ENCODE results near the gene DARS1.

DARS1 gene

DNA sequence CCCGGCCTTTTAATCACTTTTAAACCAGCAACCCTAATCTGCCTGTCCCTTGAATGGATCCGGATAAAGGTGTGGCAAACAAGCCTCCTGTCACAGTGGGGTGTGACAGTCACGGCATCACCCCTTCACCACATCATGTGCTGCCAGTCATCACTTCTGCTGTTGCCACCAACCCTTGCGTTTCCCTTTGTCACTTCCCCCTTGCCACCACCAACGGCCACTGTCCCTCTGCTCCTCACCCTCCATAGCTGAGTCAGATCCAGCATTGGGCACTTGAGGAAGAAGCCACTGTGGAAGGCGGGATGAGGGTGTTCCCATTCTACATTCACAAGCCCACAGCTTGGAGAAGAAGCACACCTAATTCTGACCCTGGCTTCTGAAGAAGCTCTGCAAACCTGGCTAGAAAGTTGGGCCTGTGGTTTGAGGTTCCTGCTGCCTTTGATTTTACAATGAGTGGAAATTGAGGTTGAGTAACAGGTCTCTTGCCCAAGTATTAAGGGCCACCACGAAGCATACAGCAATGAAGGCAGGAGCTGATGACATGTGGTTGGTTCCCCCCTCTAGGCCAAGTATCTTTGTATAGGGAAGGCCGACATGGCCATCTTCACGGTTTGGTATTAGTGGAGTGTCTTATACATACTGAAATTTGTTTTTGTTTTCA, 22.9 kb upstream of the DARS1 start:
- Histone ChIP-seq H3K79me2 (ENCODE audit: control insufficient read depth, insufficient read depth, low read length) (no peaks in the 10 kb centered on the region), H3K36me3 (ENCODE audit: control insufficient read depth, insufficient read depth, low read length) (no peaks in the 10 kb centered on the region), H3K23ac (ENCODE audit: low read length) (no peak overlapping the region), H3K79me1 (ENCODE audit: low read length) (no peaks in the 10 kb centered on the region), H4K8ac (ENCODE audit: low read depth, low read length) (no peak overlapping the region), H2AK5ac (ENCODE audit: low read length) (no peak overlapping the region), H3K4me1 (ENCODE audit: control insufficient read depth, low read depth, low read length) (no peaks in the 10 kb centered on the region), H3K4me3 (ENCODE audit: low read length) (no peak overlapping the region), H2BK120ac (ENCODE audit: low read depth, low read length) (no peak overlapping the region), H3K27ac (ENCODE audit: low read depth, low read length) (no peak overlapping the region), H4K5ac (ENCODE audit: low read length) (no peak overlapping the region), H3K27me3 (ENCODE audit: insufficient read depth, low read length, poor library complexity) (no peaks in the 10 kb centered on the region), H2BK5ac (ENCODE audit: low read length) (no peak overlapping the region), H3K4me2 (ENCODE audit: low read length) (no peak overlapping the region), H3K9ac (ENCODE audit: low read length) (no peak overlapping the region), H3K56ac (ENCODE audit: low read length) (no peak overlapping the region), H3K4ac (ENCODE audit: low read depth, low read length) (no peak overlapping the region), H2BK15ac (replicated peaks; ENCODE audit: low read depth) (no peak overlapping the region), H3K18ac (ENCODE audit: low read length) (no peak overlapping the region)
- WGBS (ENCODE audit: extremely low coverage, insufficient coverage, low lambda C conversion rate): no CpG with 5 or more reads among the region's 9 CpGs
- no peak for DNase-seq

DNA sequence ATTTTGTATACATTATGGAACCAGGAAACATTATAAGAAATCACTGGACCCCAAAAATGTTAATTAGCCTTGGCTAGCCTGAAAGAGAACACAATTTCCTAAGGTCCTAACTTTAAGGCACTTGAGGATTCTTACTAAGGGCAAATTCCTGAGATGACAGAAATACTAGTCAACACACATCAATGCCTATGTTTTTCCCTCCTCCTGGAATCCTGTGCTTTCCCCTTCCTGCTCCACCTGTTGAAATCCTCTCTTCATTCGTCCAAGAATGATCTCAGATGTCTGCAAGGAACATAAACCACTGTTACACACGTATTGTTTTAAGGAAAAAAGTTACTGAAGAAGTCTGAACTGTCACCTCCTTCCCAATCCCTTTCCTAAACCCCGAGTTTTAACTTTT, 21.2 kb upstream of the DARS1 start:
- DNase-seq: peak; percentile 81
- Histone ChIP-seq H3K18ac (ENCODE audit: low read length) (no peak overlapping the region), H3K36me3 (ENCODE audit: control insufficient read depth, insufficient read depth, low read length) (no peaks in the 10 kb centered on the region), H3K4ac (ENCODE audit: low read depth, low read length) (no peak overlapping the region), H3K4me1 (ENCODE audit: control insufficient read depth, low read depth, low read length) (no peaks in the 10 kb centered on the region), H2AK5ac (ENCODE audit: low read length) (no peak overlapping the region), H2BK120ac (ENCODE audit: low read depth, low read length) (no peak overlapping the region), H3K27me3 (ENCODE audit: insufficient read depth, low read length, poor library complexity) (no peaks in the 10 kb centered on the region), H3K27ac (ENCODE audit: low read depth, low read length) (no peak overlapping the region), H3K9ac (ENCODE audit: low read length) (no peak overlapping the region), H3K79me2 (ENCODE audit: control insufficient read depth, insufficient read depth, low read length) (no peaks in the 10 kb centered on the region), H3K23ac (ENCODE audit: low read length) (no peak overlapping the region), H3K4me2 (ENCODE audit: low read length) (no peak overlapping the region), H2BK5ac (ENCODE audit: low read length) (no peak overlapping the region), H4K8ac (ENCODE audit: low read depth, low read length) (no peak overlapping the region), H3K56ac (ENCODE audit: low read length) (no peak overlapping the region), H4K5ac (ENCODE audit: low read length) (no peak overlapping the region), H2BK15ac (replicated peaks; ENCODE audit: low read depth) (no peak overlapping the region), H3K79me1 (ENCODE audit: low read length) (no peaks in the 10 kb centered on the region), H3K4me3 (ENCODE audit: low read length) (no peak overlapping the region)
- WGBS (ENCODE audit: extremely low coverage, insufficient coverage, low lambda C conversion rate): no CpG with 5 or more reads among the region's 3 CpGs

DNA sequence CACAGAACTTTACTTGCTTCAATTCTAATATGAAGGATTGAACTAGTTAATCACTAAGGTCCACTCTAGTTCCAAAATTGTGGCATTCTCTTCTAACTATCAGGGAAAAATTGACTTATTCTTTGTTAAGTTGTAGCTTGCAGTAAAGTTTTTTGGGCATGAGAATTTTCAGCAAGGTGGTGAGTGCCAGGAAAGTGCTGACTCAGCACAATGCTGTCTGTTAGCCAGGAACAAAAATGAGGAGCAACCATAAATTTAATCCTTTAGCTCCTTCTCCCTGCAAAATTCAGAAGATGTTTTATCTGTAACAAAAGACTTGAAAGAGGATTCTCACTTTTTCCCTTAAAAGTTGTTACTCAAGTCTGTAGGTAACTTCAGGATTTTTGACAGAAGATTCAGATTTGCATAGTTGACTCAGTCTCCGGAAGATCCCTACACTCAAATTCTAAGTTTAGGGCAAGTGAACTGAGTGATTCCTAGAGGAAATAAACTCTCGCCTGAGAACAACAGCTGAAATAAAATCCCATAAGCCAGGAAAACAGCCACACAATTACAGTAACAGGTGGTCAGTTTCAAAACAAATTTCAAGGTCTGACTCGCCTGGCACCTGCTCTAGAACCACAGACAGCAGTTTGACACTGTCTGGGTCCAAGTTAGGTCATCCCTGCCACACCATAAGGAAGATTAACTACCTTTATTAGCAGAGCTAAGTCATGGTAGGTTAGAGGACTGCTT, 20.2 kb upstream of the DARS1 start:
- DNase-seq: no peak
- no peak overlapping the region for H4K5ac ChIP-seq (ENCODE audit: low read length)
- H4K8ac ChIP-seq (ENCODE audit: low read depth, low read length): no peak overlapping the region
- no peaks in the 10 kb centered on the region for H3K79me1 ChIP-seq (ENCODE audit: low read length)
- H3K4ac ChIP-seq (ENCODE audit: low read depth, low read length): no peak overlapping the region
- H3K56ac ChIP-seq (ENCODE audit: low read length): peak overlapping the region; percentile 7
- no peak overlapping the region for H2BK5ac ChIP-seq (ENCODE audit: low read length)
- no peak overlapping the region for H3K23ac ChIP-seq (ENCODE audit: low read length)
- no peak overlapping the region for H2BK15ac ChIP-seq (replicated peaks; ENCODE audit: low read depth)
- no peak overlapping the region for H3K9ac ChIP-seq (ENCODE audit: low read length)
- no peaks in the 10 kb centered on the region for H3K79me2 ChIP-seq (ENCODE audit: control insufficient read depth, insufficient read depth, low read length)
- H3K4me3 ChIP-seq (ENCODE audit: low read length): no peak overlapping the region
- no peak overlapping the region for H2AK5ac ChIP-seq (ENCODE audit: low read length)
- WGBS (ENCODE audit: extremely low coverage, insufficient coverage, low lambda C conversion rate): no CpG with 5 or more reads among the region's 3 CpGs
- H3K27ac ChIP-seq (ENCODE audit: low read depth, low read length): no peak overlapping the region
- H2BK120ac ChIP-seq (ENCODE audit: low read depth, low read length): no peak overlapping the region
- no peaks in the 10 kb centered on the region for H3K27me3 ChIP-seq (ENCODE audit: insufficient read depth, low read length, poor library complexity)
- H3K4me1 ChIP-seq (ENCODE audit: control insufficient read depth, low read depth, low read length): no peaks in the 10 kb centered on the region
- H3K4me2 ChIP-seq (ENCODE audit: low read length): no peak overlapping the region
- H3K18ac ChIP-seq (ENCODE audit: low read length): no peak overlapping the region
- H3K36me3 ChIP-seq (ENCODE audit: control insufficient read depth, insufficient read depth, low read length): no peaks in the 10 kb centered on the region

DNA sequence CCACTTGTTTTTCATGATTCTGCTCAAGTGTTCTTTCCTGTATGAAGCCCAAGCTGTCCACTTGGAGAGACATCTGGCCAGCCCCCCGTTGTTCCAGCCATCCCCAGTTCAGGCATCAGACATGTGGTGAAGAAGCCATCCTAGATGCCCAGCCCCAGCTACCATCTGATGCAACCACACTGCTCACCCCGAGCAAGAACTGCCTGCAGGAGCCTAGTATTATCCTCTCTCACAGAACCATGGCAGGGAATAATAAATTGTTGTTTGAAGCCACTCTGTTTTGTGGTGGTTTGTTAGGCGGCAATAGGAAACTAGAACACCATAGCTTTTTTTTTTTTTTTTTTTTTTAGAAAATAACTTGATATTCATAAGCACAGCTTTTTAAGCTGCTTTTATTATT, 19.5 kb upstream of the DARS1 start:
- Histone ChIP-seq H3K27me3 (ENCODE audit: insufficient read depth, low read length, poor library complexity) (no peaks in the 10 kb centered on the region), H3K4me2 (ENCODE audit: low read length) (no peak overlapping the region), H3K23ac (ENCODE audit: low read length) (no peak overlapping the region), H2AK5ac (ENCODE audit: low read length) (no peak overlapping the region), H3K4ac (ENCODE audit: low read depth, low read length) (no peak overlapping the region), H3K56ac (ENCODE audit: low read length) (no peak overlapping the region), H4K5ac (ENCODE audit: low read length) (no peak overlapping the region), H3K4me1 (ENCODE audit: control insufficient read depth, low read depth, low read length) (no peaks in the 10 kb centered on the region), H2BK15ac (replicated peaks; ENCODE audit: low read depth) (no peak overlapping the region), H3K79me1 (ENCODE audit: low read length) (no peaks in the 10 kb centered on the region), H3K4me3 (ENCODE audit: low read length) (no peak overlapping the region), H2BK5ac (ENCODE audit: low read length) (no peak overlapping the region), H3K79me2 (ENCODE audit: control insufficient read depth, insufficient read depth, low read length) (no peaks in the 10 kb centered on the region), H3K27ac (ENCODE audit: low read depth, low read length) (no peak overlapping the region), H3K18ac (ENCODE audit: low read length) (no peak overlapping the region), H2BK120ac (ENCODE audit: low read depth, low read length) (no peak overlapping the region), H4K8ac (ENCODE audit: low read depth, low read length) (no peak overlapping the region), H3K9ac (ENCODE audit: low read length) (no peak overlapping the region), H3K36me3 (ENCODE audit: control insufficient read depth, insufficient read depth, low read length) (no peaks in the 10 kb centered on the region)
- DNase-seq: no peak
- WGBS (ENCODE audit: extremely low coverage, insufficient coverage, low lambda C conversion rate): no CpG with 5 or more reads among the region's 3 CpGs

DNA sequence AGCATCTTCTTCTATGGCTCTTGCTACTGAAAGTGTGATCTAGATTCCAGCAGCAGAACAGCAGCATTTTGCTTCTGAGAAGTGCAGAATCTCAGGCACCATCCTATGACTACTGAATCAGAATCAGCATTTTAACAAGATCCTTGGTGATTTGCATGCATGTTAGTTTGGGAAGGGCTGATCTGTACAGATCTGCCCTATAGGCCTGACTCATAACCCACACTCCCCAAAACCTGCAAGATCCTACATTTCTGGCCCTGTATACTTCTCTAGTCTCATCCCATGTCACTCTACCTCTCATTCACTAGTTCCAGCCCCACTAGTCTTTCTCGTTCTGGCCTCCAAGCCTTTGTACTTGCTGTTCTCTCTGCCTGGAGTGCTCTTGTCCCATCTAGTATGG, 15.7 kb upstream of the DARS1 start:
- no peaks in the 10 kb centered on the region for H3K79me1 ChIP-seq (ENCODE audit: low read length)
- H3K79me2 ChIP-seq (ENCODE audit: control insufficient read depth, insufficient read depth, low read length): no peaks in the 10 kb centered on the region
- no peaks in the 10 kb centered on the region for H3K27me3 ChIP-seq (ENCODE audit: insufficient read depth, low read length, poor library complexity)
- H4K8ac ChIP-seq (ENCODE audit: low read depth, low read length): no peak overlapping the region
- H3K18ac ChIP-seq (ENCODE audit: low read length): no peak overlapping the region
- no peak overlapping the region for H2AK5ac ChIP-seq (ENCODE audit: low read length)
- no peak overlapping the region for H3K56ac ChIP-seq (ENCODE audit: low read length)
- no peak overlapping the region for H3K4me2 ChIP-seq (ENCODE audit: low read length)
- H3K9ac ChIP-seq (ENCODE audit: low read length): no peak overlapping the region
- no CpG with 5 or more reads among the region's 1 CpG for WGBS (ENCODE audit: extremely low coverage, insufficient coverage, low lambda C conversion rate)
- H3K4me3 ChIP-seq (ENCODE audit: low read length): no peak overlapping the region
- H3K27ac ChIP-seq (ENCODE audit: low read depth, low read length): no peak overlapping the region
- H2BK5ac ChIP-seq (ENCODE audit: low read length): no peak overlapping the region
- H3K36me3 ChIP-seq (ENCODE audit: control insufficient read depth, insufficient read depth, low read length): no peaks in the 10 kb centered on the region
- H3K4ac ChIP-seq (ENCODE audit: low read depth, low read length): no peak overlapping the region
- H2BK120ac ChIP-seq (ENCODE audit: low read depth, low read length): no peak overlapping the region
- H3K4me1 ChIP-seq (ENCODE audit: control insufficient read depth, low read depth, low read length): no peaks in the 10 kb centered on the region
- no peak overlapping the region for H3K23ac ChIP-seq (ENCODE audit: low read length)
- H4K5ac ChIP-seq (ENCODE audit: low read length): no peak overlapping the region
- no peak overlapping the region for H2BK15ac ChIP-seq (replicated peaks; ENCODE audit: low read depth)
- no peak for DNase-seq
